ENCODE results near the gene TNS1.

The TNS1 gene

DNA sequence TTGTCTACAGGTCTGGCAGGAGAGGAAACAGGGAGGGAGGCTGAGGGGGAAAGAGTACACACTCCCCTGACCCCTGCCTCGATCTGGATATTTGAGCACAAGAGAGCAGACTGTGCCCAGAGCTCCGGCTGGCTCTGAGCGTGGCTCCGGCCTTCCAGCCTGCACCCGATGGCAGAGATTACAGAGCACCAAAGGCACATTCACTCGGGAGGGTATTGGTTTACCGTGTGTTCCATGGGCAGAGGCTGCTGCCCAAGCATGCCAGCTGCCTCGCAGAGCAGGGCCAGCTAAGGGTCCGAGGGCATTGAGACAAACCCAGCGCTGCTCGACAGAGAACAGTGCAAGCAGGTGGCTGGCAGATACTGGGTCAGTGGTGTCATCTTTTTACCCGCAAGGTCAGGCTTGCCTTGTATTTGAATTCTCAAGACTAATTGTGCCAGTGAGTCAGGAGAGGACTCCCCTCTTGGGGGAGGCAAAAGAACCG is 132.2 kb downstream of the TNS1 start:
- DNase-seq (ENCODE audit: low read depth): no peak

DNA sequence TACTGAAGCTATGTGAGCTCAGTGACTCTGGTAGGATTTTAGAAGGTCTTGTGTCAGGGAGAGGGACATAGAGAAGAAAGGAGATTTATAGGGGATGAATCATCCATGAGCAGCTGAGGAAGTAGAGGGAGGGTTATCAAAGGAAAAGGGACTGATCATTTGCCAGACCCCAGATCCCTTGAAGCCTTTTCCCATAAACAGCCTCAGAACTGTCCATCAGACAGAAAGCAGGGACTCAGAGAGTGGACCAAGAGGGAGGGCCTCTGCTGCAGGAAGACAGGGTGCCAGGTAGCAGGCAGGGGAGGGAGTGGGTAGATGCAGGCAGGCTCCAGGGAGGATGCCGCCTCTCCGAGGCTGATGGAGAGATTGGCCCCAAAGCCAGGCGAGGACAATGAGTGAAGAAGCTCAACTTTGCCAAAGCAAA is 133.9 kb downstream of the TNS1 start:
- no peak for DNase-seq (ENCODE audit: low read depth)

DNA sequence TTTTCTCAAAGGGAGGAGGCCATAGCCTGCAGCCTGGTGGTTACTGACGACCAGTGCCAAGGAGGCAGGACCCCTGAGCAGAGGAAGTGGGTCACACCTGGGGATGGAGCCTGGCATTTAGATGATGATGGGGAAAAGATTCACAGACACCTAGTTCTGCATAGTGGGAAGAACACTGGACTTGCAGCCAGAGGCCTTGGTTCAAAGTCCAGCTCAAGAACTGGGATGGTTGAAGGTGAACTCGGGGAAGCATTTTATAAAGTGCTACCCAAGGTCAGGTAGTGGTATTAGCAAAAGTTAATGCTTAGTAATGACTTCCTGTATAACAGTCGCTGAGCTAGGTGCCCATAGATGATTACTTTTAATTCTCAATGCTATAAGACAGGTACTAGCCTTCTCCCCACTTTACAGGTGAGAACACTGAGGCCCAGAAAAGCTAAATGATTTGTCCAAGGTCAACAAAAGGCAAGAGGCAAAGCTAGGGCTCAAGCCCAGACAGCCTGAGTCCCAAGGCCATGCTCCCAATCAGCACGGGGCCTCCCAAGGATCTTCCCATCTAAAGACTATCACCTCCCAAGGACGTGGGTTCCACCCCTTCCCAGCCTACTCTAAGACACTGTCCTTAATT is 134.4 kb downstream of the TNS1 start:
- no peak for DNase-seq (ENCODE audit: low read depth)

DNA sequence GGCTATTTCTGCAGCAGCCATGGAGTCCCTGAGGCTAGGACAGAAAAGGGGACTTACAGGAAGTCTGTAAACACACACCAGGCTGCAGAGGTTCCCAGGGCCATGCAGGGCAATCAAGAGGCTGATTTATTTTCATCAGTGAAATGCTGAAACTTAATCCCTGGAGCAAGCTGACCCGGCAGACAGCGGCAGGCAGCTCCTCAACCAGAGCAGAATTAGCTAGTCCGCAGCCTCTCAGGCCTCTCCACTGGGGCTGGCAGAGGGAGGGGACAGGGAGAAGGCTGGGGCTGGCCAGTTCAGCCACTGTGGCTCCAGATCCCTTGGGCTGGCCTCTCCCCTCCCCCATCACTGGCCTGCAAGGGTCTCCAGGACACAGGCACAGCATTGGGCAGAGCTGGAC is 136.3 kb downstream of the TNS1 start:
- no peak for DNase-seq (ENCODE audit: low read depth)

DNA sequence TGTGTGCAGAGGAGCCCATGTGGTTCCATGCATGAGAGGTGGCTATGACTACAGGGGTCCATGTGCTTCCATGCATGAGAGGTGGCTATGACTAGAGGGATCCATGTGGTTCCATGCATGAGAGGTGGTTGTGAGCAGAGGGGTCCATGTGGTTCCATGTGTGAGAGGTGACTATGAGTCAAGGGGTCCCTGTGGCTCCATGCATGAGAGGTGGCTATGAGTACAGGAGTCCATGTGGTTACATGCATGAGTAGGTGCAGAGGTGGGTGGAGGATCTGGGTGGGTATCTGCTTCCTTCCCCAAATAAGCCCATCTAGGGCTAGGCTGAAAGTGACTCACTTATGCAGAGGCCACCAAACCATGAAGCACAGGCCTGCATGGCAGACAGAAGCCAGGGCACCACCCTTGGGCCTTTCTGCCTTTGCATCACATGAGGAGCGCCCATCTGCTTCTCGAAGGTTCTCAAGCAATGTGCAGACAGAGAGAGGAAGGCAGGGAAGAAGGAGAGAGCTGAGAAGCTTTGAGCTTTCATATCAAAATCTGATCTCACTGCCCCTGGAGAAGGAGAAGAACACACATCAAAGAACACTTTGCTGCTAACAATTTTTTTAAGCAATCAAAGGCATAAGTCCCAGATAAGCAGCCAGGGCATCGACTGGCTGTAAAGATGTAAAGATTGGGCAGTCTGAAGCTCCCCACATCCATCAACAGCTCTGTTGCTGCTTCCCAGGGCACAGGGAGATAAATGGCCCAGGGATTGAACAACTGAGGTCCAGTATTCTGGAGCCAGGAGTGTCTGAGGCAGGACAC is 137.6 kb downstream of the TNS1 start:
- DNase-seq (ENCODE audit: low read depth): no peak

DNA sequence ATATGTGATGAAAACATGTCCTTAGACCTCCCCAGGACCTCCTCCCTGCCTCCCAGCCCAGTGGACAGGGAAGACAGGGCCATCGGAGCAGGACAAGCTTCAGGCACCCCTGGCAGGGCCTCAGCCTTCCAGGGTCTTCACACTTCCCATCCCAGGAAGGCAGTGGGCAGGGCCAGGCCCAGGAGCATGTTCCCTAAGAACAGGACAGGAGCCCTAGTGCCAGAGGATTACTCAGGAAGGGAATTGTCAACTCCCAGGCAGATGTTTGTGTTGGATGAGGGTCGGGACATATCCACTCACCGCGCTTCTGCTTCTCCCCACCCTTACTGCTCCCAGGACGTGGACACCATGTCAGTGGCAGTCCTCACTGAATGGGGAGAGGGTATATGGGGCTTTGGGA is 138.9 kb downstream of the TNS1 start:
- no peak for DNase-seq (ENCODE audit: low read depth)

DNA sequence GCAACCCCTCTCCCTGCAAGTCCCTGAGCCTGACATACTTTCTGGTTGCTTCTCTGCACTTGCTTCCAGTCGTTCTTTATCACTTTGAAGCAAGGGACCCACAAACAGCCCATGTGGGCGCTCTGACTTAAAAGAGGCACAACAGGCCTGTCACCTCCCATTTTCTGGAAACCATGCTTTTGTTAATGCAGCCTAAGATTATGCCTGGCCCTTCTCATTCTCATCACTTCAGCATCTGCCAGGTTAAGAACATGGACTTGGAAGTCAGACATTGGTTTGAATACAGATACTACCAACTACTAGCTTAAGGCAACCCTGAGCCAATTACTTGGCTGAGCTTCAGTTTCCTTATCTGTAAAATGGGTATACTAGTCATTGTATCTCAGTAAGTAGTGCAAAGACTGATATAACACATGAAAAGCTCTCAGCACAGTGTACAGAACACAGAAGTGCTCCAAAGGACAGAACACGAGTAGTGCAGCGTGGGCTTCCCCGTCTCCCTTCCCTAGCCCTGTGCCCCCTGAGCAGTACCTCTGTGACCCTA is 141.4 kb downstream of the TNS1 start:
- DNase-seq (ENCODE audit: low read depth): no peak

DNA sequence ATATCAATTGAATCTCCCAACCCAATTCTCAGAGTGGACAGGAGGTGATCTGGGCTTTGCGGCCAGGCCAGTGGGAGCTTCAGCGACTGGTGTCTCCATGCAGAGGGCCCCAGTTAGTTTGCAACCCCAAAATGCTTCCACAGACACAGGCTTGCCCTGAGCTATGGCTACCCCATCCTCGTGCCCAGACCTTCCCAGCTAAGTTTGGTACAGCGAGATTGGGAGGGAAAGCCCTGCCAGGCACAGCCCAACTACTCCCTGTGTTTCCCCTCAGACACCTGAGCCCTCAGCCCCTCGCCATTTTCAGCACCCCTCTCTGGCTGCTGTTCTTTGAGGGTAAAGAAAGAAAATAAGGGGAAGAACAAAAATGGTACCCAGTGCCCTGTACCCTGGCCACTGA is 142.9 kb downstream of the TNS1 start:
- DNase-seq (ENCODE audit: low read depth): no peak

DNA sequence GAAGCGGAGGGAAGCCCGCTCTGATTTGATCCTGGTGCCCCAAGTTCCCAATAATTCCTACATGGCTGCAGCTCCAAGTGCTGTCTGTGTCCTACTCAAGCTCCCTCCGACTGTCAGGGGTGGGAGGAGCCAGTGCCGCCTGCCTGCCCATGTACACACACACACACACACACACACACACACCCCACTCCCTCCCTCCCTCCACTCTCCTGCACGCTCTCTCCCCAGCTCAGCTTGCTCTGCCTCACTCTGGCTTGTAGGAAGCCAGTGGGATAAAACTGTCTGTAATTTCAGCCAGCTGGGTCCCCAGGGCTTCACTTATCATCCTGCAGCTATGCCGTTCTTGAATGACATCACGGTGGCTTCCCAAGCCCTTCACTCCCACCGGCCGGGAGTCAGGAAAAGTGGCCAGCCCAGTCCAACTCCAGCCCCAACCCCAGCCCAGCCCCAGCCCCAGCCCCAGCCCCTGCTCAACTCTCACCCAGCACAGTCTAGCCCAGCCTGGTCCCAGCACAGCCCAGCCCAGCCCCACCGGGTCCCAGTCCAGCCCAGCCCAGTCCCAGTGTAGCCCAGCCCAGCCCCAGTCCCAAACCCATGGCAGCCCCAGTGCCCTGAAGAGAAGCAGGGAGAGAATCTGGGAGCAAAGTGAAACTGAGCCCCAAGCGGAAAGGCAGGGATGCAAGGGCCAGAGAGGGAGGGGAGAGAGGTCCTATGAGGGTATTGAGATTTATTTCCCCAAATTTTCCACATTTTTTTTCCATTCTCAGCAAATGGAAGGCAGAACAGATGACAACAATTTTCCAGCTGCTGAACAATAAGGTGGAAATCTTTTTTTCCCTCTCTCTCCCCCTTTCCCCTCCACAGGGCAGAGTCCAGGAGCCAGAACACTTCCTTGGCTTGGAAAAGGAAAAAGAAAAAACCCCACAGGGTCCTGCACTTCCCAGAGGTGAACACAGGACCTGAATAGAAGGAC is 144.0 kb downstream of the TNS1 start:
- no peak for DNase-seq (ENCODE audit: low read depth)

DNA sequence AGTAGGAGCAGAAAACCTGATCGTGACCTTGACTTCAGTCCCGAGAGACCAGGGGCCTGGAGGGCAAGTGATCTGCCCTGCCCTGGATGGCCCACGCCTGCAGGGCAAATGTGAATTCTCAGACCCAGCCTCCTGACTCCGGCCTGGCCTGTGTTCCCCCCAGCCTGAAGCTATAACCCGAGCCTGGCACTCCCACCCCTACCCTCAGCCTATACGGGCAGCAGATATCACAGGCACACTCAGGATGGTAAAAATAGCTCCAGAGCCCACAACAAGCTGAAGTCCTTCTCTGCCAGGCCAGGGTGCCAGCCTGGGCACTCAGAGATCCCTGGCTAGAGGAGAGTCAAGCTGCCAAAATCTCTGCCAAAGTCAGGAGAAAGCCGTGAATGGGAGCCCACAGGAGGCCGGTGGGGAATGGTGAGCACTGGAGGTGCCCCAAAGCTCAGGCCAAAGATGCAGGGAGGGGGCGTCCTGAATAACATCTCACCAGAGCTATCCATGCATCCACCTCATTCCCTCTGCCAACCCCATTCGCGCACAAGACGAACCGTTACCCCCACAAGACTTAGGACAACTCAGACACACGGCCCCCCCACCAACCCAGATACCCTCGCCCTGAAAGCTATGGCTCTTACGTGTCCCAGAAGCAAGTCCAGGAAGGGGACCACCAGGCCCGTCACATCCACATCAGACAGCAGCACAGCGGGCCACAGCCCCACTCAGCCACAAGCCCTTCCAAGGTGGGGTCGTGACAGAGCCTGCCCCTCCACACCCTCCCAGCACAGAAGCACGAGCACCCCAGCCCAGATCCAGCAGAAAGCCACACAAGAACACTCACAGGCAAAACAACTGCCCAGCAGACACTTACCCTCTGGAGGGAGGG is 144.9 kb downstream of the TNS1 start:
- no peak for DNase-seq (ENCODE audit: low read depth)

DNA sequence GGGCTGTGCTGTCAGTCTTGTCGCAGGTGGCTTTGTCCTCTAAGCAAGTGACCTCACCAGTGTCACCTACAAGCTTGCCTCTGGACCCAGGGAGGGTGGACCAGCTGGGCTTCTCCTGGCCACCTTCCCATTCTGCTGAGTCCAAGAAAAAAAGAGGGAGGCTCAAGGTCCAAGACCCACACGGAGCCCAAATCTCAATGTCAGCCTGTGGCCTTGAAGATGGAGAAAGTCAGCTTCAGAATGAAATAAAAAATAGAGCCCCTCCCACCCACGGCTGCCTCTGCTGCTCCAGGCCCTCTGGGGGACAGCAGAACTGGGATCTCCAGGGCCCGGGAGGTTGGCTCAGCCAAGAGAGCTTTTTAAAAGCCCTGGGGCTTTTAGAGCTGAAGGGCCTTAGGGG is 145.9 kb downstream of the TNS1 start:
- no peak for DNase-seq (ENCODE audit: low read depth)

DNA sequence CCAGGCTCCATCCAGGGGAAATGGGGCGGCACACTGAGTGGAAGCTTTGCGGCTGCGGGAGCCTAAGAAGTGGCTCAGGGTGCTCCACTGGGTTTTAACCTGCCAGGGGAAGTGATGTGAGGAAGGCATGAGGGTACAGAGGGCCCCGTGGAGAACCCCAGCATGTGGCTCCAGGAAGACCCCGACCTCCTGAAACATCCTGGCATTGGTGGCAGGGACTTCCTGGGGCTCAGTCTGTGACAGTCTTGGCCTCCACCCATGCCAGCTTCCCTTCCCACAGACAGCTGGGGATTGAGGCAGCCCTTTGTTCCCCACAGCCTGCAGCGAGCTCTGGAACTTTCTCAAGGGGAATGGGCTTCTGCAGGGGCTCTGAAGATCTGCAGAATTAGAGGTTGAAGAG is 146.6 kb downstream of the TNS1 start:
- DNase-seq (ENCODE audit: low read depth): no peak

DNA sequence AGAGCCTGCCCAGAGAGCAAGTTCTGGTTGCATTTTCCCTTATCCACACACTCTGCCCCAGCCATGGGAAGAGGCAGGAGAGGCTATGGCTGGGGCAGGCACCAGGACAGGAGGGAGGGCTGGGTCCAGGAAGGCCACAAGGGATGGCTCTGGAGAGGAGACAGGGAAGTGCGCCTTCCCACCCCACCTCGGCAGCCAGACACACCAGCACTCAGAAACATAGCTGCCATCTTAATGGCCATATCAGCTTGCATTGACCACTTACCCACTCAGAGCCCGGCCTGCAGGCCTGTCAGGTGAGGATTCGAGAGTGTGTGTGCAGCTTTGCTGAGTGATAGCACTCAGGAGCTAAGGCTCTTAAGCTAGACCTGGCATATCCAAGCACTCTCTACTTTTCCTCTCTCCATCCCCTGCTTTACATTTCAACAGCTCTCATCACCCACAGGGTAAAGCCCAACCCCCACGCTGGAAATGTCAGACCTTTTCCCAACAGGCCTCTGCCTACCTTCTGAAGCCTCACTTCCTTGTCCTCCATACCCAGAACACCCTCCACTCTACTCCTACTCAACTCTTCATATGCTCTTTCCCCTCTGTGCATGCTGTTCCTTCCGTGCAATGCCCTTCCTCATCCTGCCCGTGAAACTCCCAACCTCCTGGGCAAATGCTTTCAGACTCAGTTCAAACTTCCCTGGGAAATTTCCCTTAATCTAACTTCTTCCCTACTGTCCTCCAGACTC is 147.9 kb downstream of the TNS1 start:
- DNase-seq (ENCODE audit: low read depth): no peak

DNA sequence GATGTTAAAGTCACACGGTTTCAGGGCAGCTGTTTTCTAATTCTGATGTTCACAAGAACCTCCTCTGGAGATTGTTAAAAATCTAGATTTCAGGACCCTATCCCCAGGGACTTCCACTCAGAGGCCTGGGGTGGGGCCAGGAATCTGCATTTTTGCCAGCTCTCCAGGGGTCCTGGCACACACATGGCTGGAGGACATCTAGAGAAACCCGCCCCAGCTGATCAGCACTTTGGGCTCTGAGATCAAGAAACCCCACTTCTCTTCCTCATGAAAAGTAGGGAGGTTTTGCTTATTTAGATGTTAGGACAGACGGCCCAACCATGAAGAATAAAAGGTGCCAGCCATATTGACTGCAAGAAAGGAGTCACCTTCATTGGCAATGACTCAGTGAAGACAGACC is 148.8 kb downstream of the TNS1 start:
- no peak for DNase-seq (ENCODE audit: low read depth)

DNA sequence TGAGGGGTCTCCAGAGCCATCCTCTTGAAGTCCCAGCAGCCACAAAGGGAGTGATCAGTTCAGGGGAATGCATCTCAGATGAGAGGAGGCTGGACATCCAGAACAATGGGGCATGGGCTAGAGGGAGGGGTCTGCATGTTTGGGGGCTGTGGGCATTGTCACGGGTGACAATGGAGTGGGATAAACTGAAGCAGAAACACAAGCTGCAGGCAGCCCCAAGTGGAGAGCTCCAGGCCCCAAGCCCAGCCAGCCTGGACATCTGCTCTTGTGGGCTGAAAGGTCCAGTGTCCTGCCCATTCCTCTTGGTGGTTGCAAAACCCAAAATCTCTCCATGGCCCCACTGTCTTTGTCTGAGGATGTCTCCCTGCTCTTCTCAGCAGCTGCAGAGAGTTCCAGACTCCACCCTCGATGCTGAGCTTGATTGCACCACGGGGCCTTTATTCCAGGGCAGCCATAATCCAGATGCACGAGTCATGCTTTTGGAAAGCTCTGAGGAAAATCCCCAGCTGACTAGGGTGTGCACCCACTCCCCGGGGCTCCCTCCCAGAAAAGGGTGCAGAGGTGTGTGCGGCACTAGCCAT is 149.4 kb downstream of the TNS1 start:
- DNase-seq (ENCODE audit: low read depth): no peak

DNA sequence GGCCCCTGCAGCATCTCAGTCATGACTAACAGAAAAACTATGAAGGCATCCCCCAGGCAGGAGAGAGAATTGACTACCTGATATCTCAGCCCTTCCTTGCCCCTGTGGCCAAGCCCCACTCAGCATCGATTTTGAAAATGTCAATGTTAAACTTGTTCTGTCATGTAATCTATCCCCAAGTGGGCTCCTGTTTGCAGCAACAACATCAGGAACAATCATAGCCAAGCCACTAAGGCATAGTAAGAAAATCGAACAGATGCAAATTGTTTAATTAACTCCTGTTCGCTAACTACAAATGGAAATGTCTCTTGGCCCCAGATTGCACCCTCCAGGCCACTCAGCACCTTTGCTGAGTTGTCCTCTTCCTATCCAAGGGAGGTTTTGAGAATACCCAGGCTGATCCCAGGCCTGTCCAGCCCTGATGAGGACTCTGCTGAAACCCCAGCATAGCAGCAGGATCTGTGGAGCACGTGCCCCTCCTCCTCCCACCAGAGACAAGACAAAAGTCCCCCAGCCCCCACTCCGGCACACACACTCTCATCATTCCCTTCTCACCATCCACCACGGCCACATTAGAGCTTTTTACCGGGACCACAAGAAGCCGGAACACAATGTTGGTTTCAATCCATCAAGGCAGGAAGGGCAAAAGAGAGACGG is 150.1 kb downstream of the TNS1 start:
- no peak for DNase-seq (ENCODE audit: low read depth)

DNA sequence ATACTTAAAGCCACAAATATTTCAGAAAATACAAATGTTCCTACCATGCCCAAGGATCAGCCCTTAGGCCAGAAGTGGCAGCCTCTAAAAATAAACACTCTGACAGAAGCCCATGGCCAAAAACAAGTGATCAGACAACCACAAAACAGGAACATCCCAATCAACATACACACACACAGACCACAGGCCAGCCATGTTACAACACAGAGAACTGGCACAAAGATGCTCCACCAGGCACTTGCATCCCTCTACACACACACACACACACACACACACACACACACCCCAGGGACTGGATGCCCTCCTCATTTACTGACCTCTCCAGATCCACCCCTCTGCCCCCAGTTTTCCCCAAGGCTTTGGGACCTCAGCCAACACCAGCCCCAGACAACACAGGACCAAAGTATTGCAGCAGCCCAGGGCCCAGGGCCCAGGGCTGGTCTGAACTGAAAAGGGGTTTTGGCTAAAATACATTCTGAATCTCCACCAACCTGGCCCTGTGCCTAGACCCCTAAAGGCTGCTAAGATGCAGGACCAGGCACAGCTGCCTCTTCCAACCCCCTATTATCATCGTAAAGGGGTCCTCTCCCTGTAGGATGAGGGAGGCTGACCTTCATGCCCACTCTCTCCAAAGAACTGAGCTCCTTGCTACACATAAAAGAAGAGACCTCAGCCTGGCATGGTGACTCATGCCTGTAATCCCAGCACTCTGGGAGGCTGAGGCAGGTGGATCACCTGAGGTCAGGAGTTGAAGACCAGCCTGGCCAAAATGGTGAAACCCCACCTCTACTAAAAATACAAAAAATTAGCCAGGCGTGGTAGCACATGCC is 151.4 kb downstream of the TNS1 start:
- no peak for DNase-seq (ENCODE audit: low read depth)

DNA sequence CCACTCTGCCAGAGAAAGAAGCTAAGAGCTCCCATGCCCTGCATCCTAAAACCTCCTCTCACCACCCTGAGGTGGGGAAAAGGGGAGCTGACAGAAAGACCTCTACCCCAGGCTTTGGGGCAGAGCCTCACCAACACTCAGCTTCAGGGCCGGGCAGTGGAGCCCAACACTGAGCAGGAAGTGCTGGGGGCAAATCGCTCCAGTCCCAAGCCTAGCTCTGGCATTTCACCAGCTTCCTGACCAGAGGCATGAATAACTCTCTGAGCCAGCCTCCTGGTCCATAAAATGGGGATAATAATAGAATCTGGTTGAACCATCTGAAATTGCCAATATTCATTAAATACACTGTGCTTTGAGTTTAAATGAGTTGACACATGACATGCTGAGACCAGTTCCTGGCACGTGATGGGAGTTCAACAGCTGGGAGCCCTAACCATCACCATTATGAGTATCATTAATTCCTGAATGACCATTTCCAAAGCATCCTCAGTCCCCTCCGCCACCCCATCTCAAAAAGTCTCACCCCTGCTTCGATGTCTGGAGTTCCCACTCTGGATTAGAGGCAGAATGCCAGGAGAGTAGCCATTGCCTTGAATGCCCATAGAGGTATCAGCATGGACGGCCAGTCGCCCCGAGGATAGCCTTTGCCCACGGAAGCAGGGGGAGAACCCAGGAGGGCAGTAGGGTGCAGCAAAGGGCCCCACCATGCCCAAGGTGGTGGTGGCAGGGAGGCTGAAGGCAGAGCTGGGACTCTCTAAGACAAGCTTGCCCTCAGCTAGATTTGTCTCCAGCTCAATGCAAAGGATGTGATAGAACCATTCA is 153.4 kb downstream of the TNS1 start:
- DNase-seq (ENCODE audit: low read depth): no peak
